ENCODE measurements around the gene COBL.

Gene COBL

DNA sequence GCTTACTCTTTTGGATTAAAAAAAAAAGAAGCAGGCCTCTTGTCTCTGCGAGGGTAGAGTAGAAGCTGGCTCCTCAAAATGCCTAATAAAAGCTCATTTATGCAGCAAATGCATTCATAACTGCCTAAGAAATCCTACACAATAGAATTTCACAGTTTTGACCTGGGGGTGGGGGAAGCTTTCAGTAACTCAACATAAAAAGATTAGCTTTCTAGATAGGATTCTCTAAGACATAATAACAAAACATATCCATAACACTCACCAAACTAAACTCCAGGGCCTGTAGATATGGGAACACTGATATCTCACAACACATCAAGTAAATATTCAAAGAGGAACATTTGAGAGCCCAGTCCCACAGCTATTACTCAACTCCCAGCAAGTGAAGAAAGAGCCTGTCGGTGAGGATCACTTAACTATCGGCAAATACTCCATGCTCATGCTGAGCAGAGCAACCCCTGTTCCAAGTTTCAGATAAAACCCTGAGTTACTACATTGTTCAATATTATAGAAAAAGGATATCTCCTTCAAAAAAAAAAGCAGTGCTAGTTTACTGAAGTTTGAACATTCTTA, 88.1 kb downstream of the COBL start:
- Histone ChIP-seq H3K36me3 (ENCODE audit: control insufficient read depth in 2 of 2, insufficient read depth in 2 of 2, low read length in 2 of 2) (no peaks in the 10 kb centered on the region), H3K9ac (ENCODE audit: low read length in 2 of 2) (no peak overlapping the region), H3K27ac (ENCODE audit: low read length) (no peak overlapping the region), H3K4me1 (ENCODE audit: control insufficient read depth, insufficient read depth, low read length) (peaks cover 3% of the 10 kb centered on the region), H3K4me3 (ENCODE audit: low read length in 2 of 2) (no peak overlapping the region), H3K27me3 (ENCODE audit: control insufficient read depth in 1 of 2, insufficient read depth in 2 of 2, low read length in 2 of 2) (no peaks in the 10 kb centered on the region), H3K9me3 (ENCODE audit: control insufficient read depth in 2 of 2, low read length in 2 of 2) (no peaks in the 10 kb centered on the region)

DNA sequence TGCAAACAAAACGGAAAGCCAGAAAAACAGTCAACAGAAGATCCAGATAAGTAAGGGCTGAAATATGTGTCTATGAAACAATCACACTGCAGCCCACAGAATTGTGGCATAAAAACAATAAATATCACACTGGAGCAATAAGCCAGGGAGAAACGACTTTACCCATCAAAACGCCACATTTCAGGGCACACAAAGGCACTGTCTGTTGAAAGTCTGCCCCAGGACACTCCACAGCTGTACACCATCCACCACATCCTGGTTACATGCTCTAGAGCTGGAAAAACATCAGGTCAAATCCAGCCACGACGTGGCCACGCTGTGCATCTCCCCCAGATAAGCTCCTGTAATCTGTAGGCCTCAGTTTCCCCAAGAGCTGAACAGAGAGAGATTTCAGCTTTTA, 88.7 kb downstream of the COBL start:
- Histone ChIP-seq H3K4me3 (ENCODE audit: low read length in 2 of 2) (no peak overlapping the region), H3K4me1 (ENCODE audit: control insufficient read depth, insufficient read depth, low read length) (peaks cover 3% of the 10 kb centered on the region), H3K36me3 (ENCODE audit: control insufficient read depth in 2 of 2, insufficient read depth in 2 of 2, low read length in 2 of 2) (no peaks in the 10 kb centered on the region), H3K9ac (ENCODE audit: low read length in 2 of 2) (no peak overlapping the region), H3K27ac (ENCODE audit: low read length) (no peak overlapping the region), H3K9me3 (ENCODE audit: control insufficient read depth in 2 of 2, low read length in 2 of 2) (no peaks in the 10 kb centered on the region), H3K27me3 (ENCODE audit: control insufficient read depth in 1 of 2, insufficient read depth in 2 of 2, low read length in 2 of 2) (no peaks in the 10 kb centered on the region)

DNA sequence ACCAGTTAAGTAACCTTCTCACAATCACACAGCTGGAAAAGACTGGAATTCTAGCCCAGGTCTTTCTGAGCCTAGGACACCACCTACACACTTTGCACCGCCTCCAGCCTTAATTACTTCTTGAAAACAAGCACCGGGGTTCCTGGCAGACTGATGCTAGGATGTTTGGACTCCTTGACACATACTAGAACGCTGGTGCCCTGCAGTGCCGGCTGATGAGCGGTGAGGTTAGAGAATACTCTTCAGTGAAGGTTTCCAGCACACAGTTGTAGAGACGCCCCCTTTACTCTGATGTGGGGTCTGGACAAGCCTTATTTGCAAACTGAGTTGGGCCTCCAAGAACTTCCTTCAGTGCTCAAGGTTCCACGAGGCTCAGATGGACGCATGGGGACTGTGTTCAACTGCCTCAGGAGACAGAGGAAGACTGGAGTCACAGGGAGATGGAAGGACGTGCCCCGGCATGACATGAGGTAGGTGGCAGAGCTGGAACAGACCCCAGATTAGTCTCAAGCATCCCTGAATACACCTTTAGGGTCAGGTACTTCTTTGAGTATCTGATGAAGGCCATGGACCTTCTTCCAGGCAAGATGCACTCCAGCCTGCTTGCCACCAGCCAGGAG, 89.6 kb downstream of the COBL start:
- Histone ChIP-seq H3K36me3 (ENCODE audit: control insufficient read depth in 2 of 2, insufficient read depth in 2 of 2, low read length in 2 of 2) (no peaks in the 10 kb centered on the region), H3K4me1 (ENCODE audit: control insufficient read depth, insufficient read depth, low read length) (peaks cover 3% of the 10 kb centered on the region), H3K27me3 (ENCODE audit: control insufficient read depth in 1 of 2, insufficient read depth in 2 of 2, low read length in 2 of 2) (no peaks in the 10 kb centered on the region), H3K9me3 (ENCODE audit: control insufficient read depth in 2 of 2, low read length in 2 of 2) (no peaks in the 10 kb centered on the region), H3K9ac (ENCODE audit: low read length in 2 of 2) (no peak overlapping the region), H3K4me3 (ENCODE audit: low read length in 2 of 2) (no peak overlapping the region), H3K27ac (ENCODE audit: low read length) (no peak overlapping the region)

DNA sequence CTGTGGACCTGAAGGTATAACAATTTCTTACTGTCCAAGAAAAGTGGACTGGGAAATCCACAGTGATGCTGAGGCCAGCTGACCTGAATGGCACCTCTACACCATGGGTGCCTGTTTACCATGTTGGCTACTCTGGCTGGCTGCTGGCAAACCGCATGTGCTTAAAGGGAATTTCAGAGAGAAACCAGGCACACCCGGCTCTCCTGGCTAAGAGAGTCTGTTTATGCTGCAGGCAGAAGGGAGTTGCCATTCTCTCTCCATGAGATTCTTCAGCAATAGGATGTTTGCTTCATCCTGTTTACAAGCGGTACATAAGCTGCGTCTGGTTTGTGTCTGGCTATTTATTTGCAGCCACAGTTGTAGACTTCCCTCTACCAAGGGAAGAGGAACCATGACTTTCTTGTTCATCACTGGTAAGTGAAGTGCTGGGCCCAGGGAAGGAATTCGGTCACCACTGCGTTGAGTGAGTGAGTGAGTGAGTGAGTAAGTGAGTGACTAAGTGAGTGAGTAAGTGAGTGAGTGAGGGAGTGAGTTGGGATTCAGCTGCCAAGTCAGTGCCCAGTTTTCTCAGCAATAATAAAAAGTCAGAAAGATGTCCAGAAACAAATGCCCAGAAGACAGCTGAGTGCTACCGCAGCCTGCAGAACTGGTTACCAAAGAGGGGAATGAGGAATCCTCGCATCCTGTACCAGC, 90.4 kb downstream of the COBL start:
- Histone ChIP-seq H3K36me3 (ENCODE audit: control insufficient read depth in 2 of 2, insufficient read depth in 2 of 2, low read length in 2 of 2) (no peaks in the 10 kb centered on the region), H3K27me3 (ENCODE audit: control insufficient read depth in 1 of 2, insufficient read depth in 2 of 2, low read length in 2 of 2) (no peaks in the 10 kb centered on the region), H3K9me3 (ENCODE audit: control insufficient read depth in 2 of 2, low read length in 2 of 2) (no peaks in the 10 kb centered on the region), H3K27ac (ENCODE audit: low read length) (peak overlapping the region; percentile 31), H3K4me1 (ENCODE audit: control insufficient read depth, insufficient read depth, low read length) (peaks cover 3% of the 10 kb centered on the region), H3K9ac (ENCODE audit: low read length in 2 of 2) (no peak overlapping the region), H3K4me3 (ENCODE audit: low read length in 2 of 2) (no peak overlapping the region)

DNA sequence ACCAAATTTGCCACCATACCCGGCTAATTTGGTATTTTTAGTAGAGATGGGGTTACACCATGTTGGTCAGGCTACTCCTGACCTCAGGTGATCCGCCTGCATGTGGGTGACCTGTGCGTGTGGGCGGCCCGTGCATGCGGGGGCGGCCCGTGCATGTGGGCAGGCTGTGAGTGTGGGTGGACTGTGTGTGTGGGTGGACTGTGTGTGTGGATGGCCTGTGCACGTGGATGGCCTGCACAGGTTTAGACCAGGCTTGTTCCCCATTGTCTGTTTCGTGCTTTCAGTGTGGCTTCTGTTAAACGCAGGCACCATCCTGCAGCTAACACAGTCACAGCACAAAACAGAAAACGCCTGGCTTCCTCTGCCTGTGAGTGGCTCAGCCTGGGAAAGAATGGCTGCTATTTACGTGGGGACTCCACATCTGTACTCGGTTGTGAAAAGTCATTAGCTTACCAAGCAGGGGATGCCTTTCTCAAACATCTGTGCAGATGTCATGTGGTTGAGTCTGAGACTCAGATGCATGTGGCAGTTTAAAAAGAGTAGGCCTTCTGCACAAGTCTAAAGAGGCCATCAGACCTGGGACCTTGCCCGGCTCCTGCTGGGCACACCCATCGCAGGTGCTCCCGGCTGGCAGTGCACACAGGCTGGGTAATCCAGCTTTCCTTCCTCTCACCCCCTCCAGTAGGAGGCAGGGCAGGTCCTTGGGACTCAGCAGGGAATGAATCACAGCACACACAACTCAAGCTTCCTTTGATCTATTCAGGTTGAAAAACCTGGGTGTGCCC, 91.6 kb downstream of the COBL start:
- no peaks in the 10 kb centered on the region for H3K9me3 ChIP-seq (ENCODE audit: control insufficient read depth in 2 of 2, low read length in 2 of 2)
- peaks cover 3% of the 10 kb centered on the region for H3K4me1 ChIP-seq (ENCODE audit: control insufficient read depth, insufficient read depth, low read length)
- H3K36me3 ChIP-seq (ENCODE audit: control insufficient read depth in 2 of 2, insufficient read depth in 2 of 2, low read length in 2 of 2), result no peaks in the 10 kb centered on the region
- no peaks in the 10 kb centered on the region for H3K27me3 ChIP-seq (ENCODE audit: control insufficient read depth in 1 of 2, insufficient read depth in 2 of 2, low read length in 2 of 2)
- no peak overlapping the region for H3K27ac ChIP-seq (ENCODE audit: low read length)
- no peak overlapping the region for H3K4me3 ChIP-seq (ENCODE audit: low read length in 2 of 2)
- no peak overlapping the region for H3K9ac ChIP-seq (ENCODE audit: low read length in 2 of 2)

DNA sequence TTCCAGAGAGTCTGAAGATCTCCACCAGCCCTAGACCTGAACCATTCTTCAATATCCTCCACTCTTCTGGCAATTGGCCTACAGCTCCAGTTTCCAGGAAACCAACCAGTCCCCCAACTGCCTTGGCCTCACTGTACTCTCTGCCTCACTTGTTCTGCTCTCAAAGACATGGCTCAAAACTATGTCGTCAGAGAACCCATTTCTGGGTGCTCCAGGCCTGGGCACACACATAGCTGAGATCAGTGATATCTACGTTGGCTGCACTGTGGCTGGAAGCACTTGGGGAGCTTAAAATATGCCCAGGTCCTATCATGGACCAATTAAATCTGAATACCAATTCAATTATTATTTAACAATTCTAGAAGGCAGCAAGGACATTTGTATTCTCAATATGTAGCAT, 93.1 kb downstream of the COBL start:
- no peak overlapping the region for H3K9ac ChIP-seq (ENCODE audit: low read length in 2 of 2)
- peaks cover 0 to 5% of the 10 kb centered on the region in 2 donors for H3K36me3 ChIP-seq (ENCODE audit: control insufficient read depth in 2 of 2, insufficient read depth in 2 of 2, low read length in 2 of 2)
- H3K27me3 ChIP-seq (ENCODE audit: control insufficient read depth in 1 of 2, insufficient read depth in 2 of 2, low read length in 2 of 2), result no peaks in the 10 kb centered on the region
- H3K4me3 ChIP-seq (ENCODE audit: low read length in 2 of 2), result no peak overlapping the region
- H3K4me1 ChIP-seq (ENCODE audit: control insufficient read depth, insufficient read depth, low read length), result peaks cover 3% of the 10 kb centered on the region
- H3K27ac ChIP-seq (ENCODE audit: low read length), result no peak overlapping the region
- H3K9me3 ChIP-seq (ENCODE audit: control insufficient read depth in 2 of 2, low read length in 2 of 2), result no peaks in the 10 kb centered on the region

DNA sequence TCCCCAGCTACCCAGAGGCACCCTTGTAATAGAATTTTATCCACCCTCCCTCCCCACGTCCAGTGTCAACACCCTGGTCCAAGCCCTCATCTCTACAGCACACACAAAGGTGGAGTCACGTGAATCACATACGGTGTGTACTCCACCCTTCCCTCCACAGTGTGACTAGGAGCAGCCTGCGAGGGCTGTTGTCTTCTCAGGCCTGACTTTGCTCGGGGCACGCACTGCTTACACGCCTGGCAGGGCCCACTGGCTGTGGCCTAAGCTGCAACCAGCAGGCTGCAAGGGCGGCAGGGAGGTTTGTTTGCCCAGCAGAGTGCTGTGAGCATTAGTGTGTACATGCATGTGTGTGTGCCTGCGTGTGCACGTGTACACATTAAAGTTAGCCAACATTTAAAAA, 93.7 kb downstream of the COBL start:
- Histone ChIP-seq H3K36me3 (ENCODE audit: control insufficient read depth in 2 of 2, insufficient read depth in 2 of 2, low read length in 2 of 2) (peaks cover 0 to 5% of the 10 kb centered on the region in 2 donors), H3K9me3 (ENCODE audit: control insufficient read depth in 2 of 2, low read length in 2 of 2) (no peaks in the 10 kb centered on the region), H3K27me3 (ENCODE audit: control insufficient read depth in 1 of 2, insufficient read depth in 2 of 2, low read length in 2 of 2) (no peaks in the 10 kb centered on the region), H3K4me3 (ENCODE audit: low read length in 2 of 2) (no peak overlapping the region), H3K9ac (ENCODE audit: low read length in 2 of 2) (no peak overlapping the region), H3K4me1 (ENCODE audit: control insufficient read depth, insufficient read depth, low read length) (peaks cover 3% of the 10 kb centered on the region), H3K27ac (ENCODE audit: low read length) (no peak overlapping the region)

DNA sequence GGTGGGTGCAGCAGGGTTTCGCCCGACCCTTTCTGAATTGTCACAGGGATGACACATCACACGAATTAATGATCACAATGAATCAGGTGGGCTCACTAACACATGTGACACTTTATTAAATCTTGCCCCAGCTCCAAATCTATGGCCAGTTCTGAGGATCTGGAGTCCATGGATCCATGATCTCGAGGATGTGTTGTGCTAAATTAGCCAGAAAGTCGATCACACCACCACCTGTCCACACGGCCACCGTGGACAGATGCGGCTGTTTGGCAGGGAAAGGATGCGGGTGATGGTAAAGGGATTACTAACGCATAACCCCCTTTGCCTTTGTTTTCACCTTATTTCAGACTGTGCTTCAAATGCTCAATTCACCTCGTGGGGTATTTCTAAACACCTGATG, 96.4 kb downstream of the COBL start:
- Histone ChIP-seq H3K4me3 (ENCODE audit: low read length in 2 of 2) (no peak overlapping the region), H3K27me3 (ENCODE audit: control insufficient read depth in 1 of 2, insufficient read depth in 2 of 2, low read length in 2 of 2) (no peaks in the 10 kb centered on the region), H3K9ac (ENCODE audit: low read length in 2 of 2) (no peak overlapping the region), H3K36me3 (ENCODE audit: control insufficient read depth in 2 of 2, insufficient read depth in 2 of 2, low read length in 2 of 2) (peaks cover 0 to 5% of the 10 kb centered on the region in 2 donors), H3K27ac (ENCODE audit: low read length) (no peak overlapping the region), H3K9me3 (ENCODE audit: control insufficient read depth in 2 of 2, low read length in 2 of 2) (no peaks in the 10 kb centered on the region), H3K4me1 (ENCODE audit: control insufficient read depth, insufficient read depth, low read length) (no peaks in the 10 kb centered on the region)

DNA sequence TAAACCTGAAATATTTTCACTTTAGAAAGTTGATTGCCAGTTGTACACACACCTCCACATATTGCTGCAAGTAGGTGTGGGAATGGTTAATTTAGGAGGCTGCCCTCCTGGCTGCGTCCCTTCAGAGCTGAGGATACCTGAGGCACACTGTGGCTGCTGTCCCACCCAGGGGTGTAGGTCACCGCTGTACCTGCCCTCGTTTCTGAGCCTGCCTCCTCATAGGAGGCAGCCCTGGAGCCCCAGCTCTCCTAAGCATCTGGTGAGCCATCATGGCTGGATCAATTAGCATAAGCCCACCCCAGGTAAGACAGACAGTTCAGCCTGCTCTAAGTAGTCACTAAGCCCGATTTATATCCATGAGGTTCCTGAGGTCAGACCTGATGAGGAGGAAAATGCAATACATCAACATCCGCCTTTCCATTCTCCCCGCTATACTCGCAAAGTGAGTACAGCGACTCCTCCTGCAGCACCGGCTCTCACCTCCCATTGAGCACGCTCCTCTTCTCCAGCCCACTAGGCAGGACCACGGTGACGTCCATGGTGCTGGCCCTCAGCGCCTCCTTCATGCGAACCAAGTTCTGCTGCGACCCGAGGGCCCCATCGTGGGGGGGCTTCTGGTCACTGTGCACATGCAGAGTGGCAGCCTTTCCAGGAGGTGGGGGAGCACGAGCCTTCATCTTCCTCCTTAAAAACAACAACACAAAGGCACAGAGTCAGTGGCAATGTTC, 97.2 kb downstream of the COBL start:
- no peaks in the 10 kb centered on the region for H3K9me3 ChIP-seq (ENCODE audit: control insufficient read depth in 2 of 2, low read length in 2 of 2)
- H3K27me3 ChIP-seq (ENCODE audit: control insufficient read depth in 1 of 2, insufficient read depth in 2 of 2, low read length in 2 of 2), result no peaks in the 10 kb centered on the region
- no peak overlapping the region for H3K4me3 ChIP-seq (ENCODE audit: low read length in 2 of 2)
- H3K4me1 ChIP-seq (ENCODE audit: control insufficient read depth, insufficient read depth, low read length), result no peaks in the 10 kb centered on the region
- peaks cover 0 to 5% of the 10 kb centered on the region in 2 donors for H3K36me3 ChIP-seq (ENCODE audit: control insufficient read depth in 2 of 2, insufficient read depth in 2 of 2, low read length in 2 of 2)
- no peak overlapping the region for H3K27ac ChIP-seq (ENCODE audit: low read length)
- H3K9ac ChIP-seq (ENCODE audit: low read length in 2 of 2), result no peak overlapping the region

DNA sequence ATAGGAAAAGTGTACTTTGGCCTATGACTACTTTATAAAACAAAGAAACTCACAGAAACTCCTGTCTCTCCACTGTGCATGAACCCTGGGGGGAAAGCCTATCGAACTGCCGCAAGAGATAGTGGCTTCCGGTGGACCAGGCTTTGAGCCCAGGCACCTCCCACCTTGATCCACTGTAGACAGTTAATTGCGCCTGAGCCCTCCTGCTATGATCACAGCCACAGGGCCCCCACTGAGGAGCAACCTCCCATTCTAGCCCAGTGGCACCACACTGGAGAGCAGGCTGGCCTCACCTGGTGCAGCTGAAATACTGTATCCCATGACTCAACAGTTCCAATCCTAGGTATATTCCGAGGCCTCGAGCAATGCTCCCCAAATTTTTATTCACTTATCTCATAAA, 98.8 kb downstream of the COBL start:
- H3K36me3 ChIP-seq (ENCODE audit: control insufficient read depth in 2 of 2, insufficient read depth in 2 of 2, low read length in 2 of 2), result peaks cover 0 to 5% of the 10 kb centered on the region in 2 donors
- H3K4me1 ChIP-seq (ENCODE audit: control insufficient read depth, insufficient read depth, low read length), result no peaks in the 10 kb centered on the region
- H3K9me3 ChIP-seq (ENCODE audit: control insufficient read depth in 2 of 2, low read length in 2 of 2), result no peaks in the 10 kb centered on the region
- no peak overlapping the region for H3K9ac ChIP-seq (ENCODE audit: low read length in 2 of 2)
- no peak overlapping the region for H3K4me3 ChIP-seq (ENCODE audit: low read length in 2 of 2)
- H3K27ac ChIP-seq (ENCODE audit: low read length), result no peak overlapping the region
- H3K27me3 ChIP-seq (ENCODE audit: control insufficient read depth in 1 of 2, insufficient read depth in 2 of 2, low read length in 2 of 2), result no peaks in the 10 kb centered on the region
